A673 (cell line): Measurements from ENCODE around the gene STAU1. TPM values are rescaled to one million over a fixed set of nuclear protein-coding genes. Genes with fewer than 3 reads are reported as not detected.
A peak's percentile ranks its signal among the peaks of the same experiment; 100 is the strongest.

Experiments
- Bru-seq: library from RNA; stranded (reverse); fragments of 400-500 nt; gene quantifications from one replicate; lab custom pipeline; 2021; lab: Mats Ljungman, UMichigan
- BruChase-seq, 2 experiments: library from RNA; stranded (reverse); fragments of 400-500 nt; gene quantifications; one replicate each; lab custom pipeline; 2021; lab: Mats Ljungman, UMichigan
- BruUV-seq: library from RNA; stranded (reverse); fragments of 400-500 nt; replicated peaks from 2 replicates; lab custom pipeline; 2021; lab: Mats Ljungman, UMichigan
- CTCF ChIA-PET: fragments of 300-600 bp; sonication (Branson Sonifier 250); formaldehyde crosslinking; loops from one replicate; lab custom pipeline; 2022; ENCODE audit warnings: antibody characterized with exemption; lab: Charles Lee
- POLR2A ChIA-PET: fragments of 300-600 bp; sonication (Branson Sonifier 250); formaldehyde crosslinking; loops from one replicate; lab custom pipeline; 2022; ENCODE audit warnings: antibody characterized with exemption; ENCODE audit not compliant: low non-redundant PET; lab: Charles Lee
- DNase-seq: peaks from one replicate; pipeline ENCODE4 v3.0.0-alpha.2; 2015; ENCODE audit warnings: low spot score
- H3K27ac ChIP-seq: fragments of 200-600 bp; sonication (generic); 2 replicates; pipeline ENCODE4 v1.5.1; 2016; ENCODE audit warnings: mixed run types, low read depth, mild to moderate bottlenecking, mixed read lengths, antibody characterized with exemption, low read length; ENCODE audit not compliant: poor library complexity, severe bottlenecking
- H3K27me3 ChIP-seq: fragments of 200-600 bp; sonication (generic); replicated peaks from 2 replicates; pipeline ENCODE4 v1.6.1; 2017; ENCODE audit warnings: mixed run types, low read depth, mild to moderate bottlenecking, mixed read lengths, antibody characterized with exemption, low read length; ENCODE audit not compliant: insufficient read depth, poor library complexity
- H3K36me3 ChIP-seq: fragments of 200-600 bp; sonication (generic); 2 replicates; pipeline ENCODE4 v1.6.1; 2016; ENCODE audit warnings: mixed run types, mild to moderate bottlenecking, mixed read lengths, antibody characterized with exemption, low read length; ENCODE audit not compliant: insufficient read depth, poor library complexity, severe bottlenecking
- H3K4me1 ChIP-seq: fragments of 200-600 bp; sonication (generic); 2 replicates; pipeline ENCODE4 v1.6.1; 2017; ENCODE audit warnings: mixed run types, mild to moderate bottlenecking, mixed read lengths, antibody characterized with exemption, low read length; ENCODE audit not compliant: insufficient read depth, poor library complexity, severe bottlenecking
- H3K4me3 ChIP-seq: fragments of 200-600 bp; sonication (generic); 2 replicates; pipeline ENCODE4 v1.5.1; 2016; ENCODE audit warnings: low read depth, mixed run types, mild to moderate bottlenecking, mixed read lengths, low read length; ENCODE audit not compliant: poor library complexity, severe bottlenecking
- H3K9me3 ChIP-seq: fragments of 200-600 bp; sonication (generic); 2 replicates; pipeline ENCODE4 v1.6.1; 2016; ENCODE audit warnings: mixed run types, low read depth, mild to moderate bottlenecking, mixed read lengths, antibody characterized with exemption, low read length; ENCODE audit not compliant: poor library complexity, severe bottlenecking
- CTCF ChIP-seq: fragments of 300-800, 200-600 bp; sonication (generic); conservative IDR thresholded peaks from 2 replicates; pipeline ENCODE4 v1.5.1; 2017; ENCODE audit warnings: low read depth, mild to moderate bottlenecking, antibody characterized with exemption, low read length, moderate library complexity, mixed read lengths
- EZH2 ChIP-seq: fragments of 200-600 bp; sonication (generic); IDR thresholded peaks from 2 replicates; pipeline ENCODE4 v1.6.1; 2017; ENCODE audit warnings: borderline replicate concordance, low read depth, mild to moderate bottlenecking, mixed read lengths, antibody characterized with exemption, low read length; ENCODE audit not compliant: poor library complexity, severe bottlenecking
- intact Hi-C: fragments of 100-400 bp; cut with micrococcal nuclease; formaldehyde crosslinking; loops from one replicate; pipeline ENCODE4 v1.10.0; 2022; ENCODE audit not compliant: unreplicated experiment
- long read RNA-seq: library from polyadenylated mRNA; stranded (forward); transcript quantifications from one replicate; pipeline ENCODE4 v2.0.0, GENCODE V29; 2022
- total RNA-seq: library from RNA; stranded (reverse); gene quantifications from 2 replicates; pipeline ENCODE4 v1.2.3, GENCODE V29; 2021

STAU1 gene
- total RNA-seq (96.2 and 104 TPM in 2 replicates), Bru-seq, nascent RNA (percentile 85 among the genes with signal in this experiment), BruChase-seq, experiment 1, labeled RNA remaining after a 2-hour chase (percentile 86 among the genes with signal in this experiment), BruChase-seq, experiment 2, labeled RNA remaining after a 6-hour chase (percentile 93 among the genes with signal in this experiment)
- long read RNA-seq, transcript STAU1-206 (13 exons, 3,411 nt): minor isoform, 23 of 435 reads
- long read RNA-seq, transcript STAU1-207 (14 exons, 3,684 nt): minor isoform, 19 of 435 reads
- long read RNA-seq, transcript STAU1-201 (14 exons, 3,334 nt): minor isoform, 23 of 435 reads
- long read RNA-seq, transcript STAU1-203 (13 exons, 3,211 nt): major isoform, 168 of 435 reads
- long read RNA-seq, partial matches to known transcripts: 139 of 435 reads
- long read RNA-seq, other reads (novel, unspliced or antisense): 41 of 435 reads

- H3K36me3 ChIP-seq: no peaks in the 10 kb centered on the region
- intact Hi-C loops: no loop called here
- no peaks in the 10 kb centered on the region for H3K9me3 ChIP-seq
- no peaks in the 10 kb centered on the region for H3K27me3 ChIP-seq
- ChIA-PET POLR2A (no interaction called here), CTCF (interaction anchor here (0.6 kb wide), 1 partner anchor 140 kb away, joined by 3 read pairs; no protein-coding TSS in a partner anchor)
- BruUV-seq: no TSS peak
- H3K27ac ChIP-seq: peak within 1 kb of the TSS; percentile 87
- peaks cover 11% of the 10 kb centered on the region for H3K4me1 ChIP-seq
- TF ChIP-seq EZH2: no peak
- TF ChIP-seq CTCF: no peak
- peak; percentile 98 for DNase-seq
- H3K4me3 ChIP-seq: peak within 1 kb of the TSS; percentile 58
Measured at GRCh38 chr20:49187851-49188641, at the start of gene STAU1. TSS of gene STAU1 (minus strand) at chr20:49188334. CDS start at chr20:49166201, 22,133 bp downstream.

GRCh38 chr20:49237531-49237930, 49.4 kb upstream of the STAU1 start:
- ChIA-PET CTCF (interaction anchor here (1.6 kb wide), 1 partner anchor 8 kb away, joined by 6 read pairs; no protein-coding TSS in a partner anchor), POLR2A (interaction anchor here (0.6 kb wide), 2 partner anchors 170 to 441 kb away, joined by 3 to 6 read pairs; no protein-coding TSS in a partner anchor)
- H3K4me3 ChIP-seq: no peak overlapping the region
- TF ChIP-seq CTCF (no peak), EZH2 (no peak)
- no peak overlapping the region for H3K27ac ChIP-seq
- H3K27me3 ChIP-seq: no peaks in the 10 kb centered on the region
- peaks cover 69% of the 10 kb centered on the region for H3K36me3 ChIP-seq
- intact Hi-C loops: no loop called here
- DNase-seq: no peak
- H3K9me3 ChIP-seq: no peaks in the 10 kb centered on the region
- H3K4me1 ChIP-seq: no peaks in the 10 kb centered on the region
- no TSS peak for BruUV-seq

- peaks cover 67% of the 10 kb centered on the region for H3K36me3 ChIP-seq
- POLR2A ChIA-PET: no interaction called here
Measured at GRCh38 chr20:49236301-49236700, 48.2 kb upstream of the STAU1 start.

More at GRCh38 chr20:49236301-49236700, 48.2 kb upstream of the STAU1 start:
- H3K4me3 ChIP-seq: no peak overlapping the region
- CTCF ChIA-PET: no interaction called here
- no peaks in the 10 kb centered on the region for H3K27me3 ChIP-seq
- no peak for TF ChIP-seq EZH2
- TF ChIP-seq CTCF: no peak
- H3K27ac ChIP-seq: no peak overlapping the region
- DNase-seq: no peak
- intact Hi-C loops: no loop called here
- H3K4me1 ChIP-seq: no peaks in the 10 kb centered on the region
- no TSS peak for BruUV-seq
- H3K9me3 ChIP-seq: no peaks in the 10 kb centered on the region
